SU-DHL-6 (cell line): ENCODE measurements around the gene STPG3.

Experiments
- H2AFZ ChIP-seq: fragments of 200-600 bp; sonication (generic); 2 replicates; pipeline ENCODE4 v1.6.1; 2014; ENCODE audit warnings: low read depth, mild to moderate bottlenecking, moderate library complexity, mixed read lengths, antibody characterized with exemption, low read length; ENCODE audit not compliant: severe bottlenecking
- H3F3A ChIP-seq: fragments of 200-600 bp; shearing (Covaris generic); 2 replicates; pipeline ENCODE4 v1.6.0; 2016; ENCODE audit warnings: antibody characterized with exemption, mild to moderate bottlenecking; ENCODE audit not compliant: insufficient read depth
- H3K27ac ChIP-seq: fragments of 200-600 bp; sonication (generic); 2 replicates; pipeline ENCODE4 v1.5.1; 2016; ENCODE audit warnings: low read depth, mild to moderate bottlenecking, low read length, moderate library complexity, mixed read lengths
- H3K27me3 ChIP-seq: fragments of 200-600 bp; sonication (generic), shearing (Covaris generic); 2 replicates; pipeline ENCODE4 v1.6.0; 2014; ENCODE audit warnings: mild to moderate bottlenecking, low read length
- H3K36me3 ChIP-seq: fragments of 200-600 bp; sonication (generic); 2 replicates; pipeline ENCODE4 v1.6.1; 2014; ENCODE audit warnings: mild to moderate bottlenecking, low read length, mixed read lengths
- H3K4me2 ChIP-seq: fragments of 300-600, 200-600 bp; shearing (Covaris generic), sonication (generic); 2 replicates; pipeline ENCODE4 v1.6.0; 2014; ENCODE audit warnings: low read length, low read depth, mild to moderate bottlenecking; ENCODE audit not compliant: poor library complexity, severe bottlenecking
- H3K4me3 ChIP-seq: fragments of 200-600 bp; sonication (generic); 2 replicates; pipeline ENCODE4 v1.5.1; 2014; ENCODE audit warnings: antibody characterized with exemption, low read length, mild to moderate bottlenecking, mixed read lengths; ENCODE audit not compliant: insufficient read depth, poor library complexity, severe bottlenecking
- H3K79me2 ChIP-seq: fragments of 200-600 bp; sonication (generic); 2 replicates; pipeline ENCODE4 v1.6.1; 2014; ENCODE audit warnings: mild to moderate bottlenecking, low read length, moderate library complexity; ENCODE audit not compliant: insufficient read depth
- H3K9ac ChIP-seq: fragments of 200-600 bp; sonication (generic); 2 replicates; pipeline ENCODE4 v1.7.0; 2014; ENCODE audit warnings: mild to moderate bottlenecking, low read length
- H3K9me2 ChIP-seq: fragments of 200-600 bp; sonication (generic); replicated peaks from 2 replicates; pipeline ENCODE4 v1.6.1; 2014; ENCODE audit warnings: low read length; ENCODE audit not compliant: insufficient read depth
- H3K9me3 ChIP-seq: fragments of 200-600 bp; sonication (generic); 2 replicates; pipeline ENCODE4 v1.6.1; 2014; ENCODE audit warnings: low read length, mixed read lengths; ENCODE audit not compliant: insufficient read depth
- H4K20me1 ChIP-seq: fragments of 200-600 bp; sonication (generic); 2 replicates; pipeline ENCODE4 v1.6.1; 2014; ENCODE audit warnings: low read depth, mild to moderate bottlenecking, antibody characterized with exemption, low read length, moderate library complexity, mixed read lengths
- EZH2phosphoT487 ChIP-seq: fragments of 200-600 bp; sonication (generic), shearing (Covaris generic); conservative IDR thresholded peaks from 2 replicates; pipeline ENCODE4 v1.6.1; 2018; ENCODE audit warnings: mild to moderate bottlenecking, antibody characterized with exemption, low read length, moderate library complexity, mixed read lengths
- TF ChIP-seq, protein P1 (sequence below): fragments of 200-600 bp; sonication (generic); IDR thresholded peaks from one replicate; pipeline ENCODE4 v1.5.1; 2017; ENCODE audit warnings: antibody characterized with exemption, mild to moderate bottlenecking, low read length, moderate library complexity; ENCODE audit not compliant: insufficient read depth, poor library complexity, severe bottlenecking

Gene STPG3

DNA sequence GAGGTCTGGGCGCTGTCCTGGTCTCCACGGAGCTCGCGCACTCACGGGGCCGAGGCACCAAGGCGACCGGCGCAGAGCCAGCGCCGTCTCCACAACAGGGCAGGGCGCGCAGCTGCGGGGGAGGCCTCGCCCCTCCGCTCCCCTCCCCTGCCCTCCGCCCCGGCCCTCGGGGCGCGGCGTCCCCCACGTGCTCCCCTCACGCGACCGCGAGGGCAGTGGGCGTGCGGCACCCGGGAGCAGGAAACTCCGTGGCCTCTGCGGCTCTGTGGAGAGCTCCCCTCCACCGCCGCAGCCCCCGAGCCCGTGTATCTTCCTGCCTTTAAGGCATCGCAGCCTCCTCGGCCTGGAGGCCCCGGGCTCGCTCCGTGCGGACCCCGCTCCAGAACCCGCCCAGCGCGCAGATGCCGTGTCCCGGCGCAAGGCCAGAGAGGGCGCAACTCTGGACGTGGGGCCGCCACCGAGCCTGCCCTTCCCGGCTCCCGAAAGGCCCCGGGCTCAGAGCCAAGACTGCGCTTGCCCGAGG, 10.7 kb upstream of the STPG3 start:
- Histone ChIP-seq H3K27me3 (no peaks in the 10 kb centered on the region), H3K9me3 (no peaks in the 10 kb centered on the region), H3K79me2 (peaks cover 15% of the 10 kb centered on the region)

DNA sequence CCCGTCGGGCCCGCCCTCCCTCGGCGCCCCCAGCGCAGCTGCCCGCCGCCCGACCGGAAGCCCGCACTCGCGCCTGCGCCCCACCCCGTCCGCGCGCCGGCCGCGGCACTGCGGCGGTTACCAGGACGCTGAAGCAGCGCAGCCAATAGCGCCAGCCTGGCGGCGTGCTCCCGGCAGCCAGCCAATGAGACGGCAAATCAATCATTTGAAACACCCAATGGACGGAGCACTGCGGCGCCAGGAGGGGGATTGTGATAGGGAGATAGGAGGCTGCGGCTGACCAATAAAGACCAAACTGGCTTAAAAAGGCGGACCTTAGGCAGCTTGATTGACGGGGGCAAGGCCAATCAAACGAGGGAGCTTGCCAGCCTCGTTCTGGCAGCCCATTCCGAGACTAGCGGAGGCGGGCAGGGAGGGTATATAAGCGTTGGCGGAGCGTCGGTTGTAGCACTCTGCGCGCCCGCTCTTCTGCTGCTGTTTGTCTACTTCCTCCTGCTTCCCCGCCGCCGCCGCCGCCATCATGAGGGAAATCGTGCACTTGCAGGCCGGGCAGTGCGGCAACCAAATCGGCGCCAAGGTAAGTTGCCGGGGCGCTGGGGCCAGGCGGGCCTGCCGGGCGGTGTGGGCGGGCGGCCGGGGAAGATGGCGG, 10.1 kb upstream of the STPG3 start, which contains the start of gene TUBB4B:
Gene TUBB4B, plus strand, starts transcription at position 447 of the 649 bp plus-strand sequence. Its CDS starts 74 bp downstream, at position 521.
- Histone ChIP-seq H3K9me2 (no peaks in the 10 kb centered on the region), H3F3A (peaks cover 7% of the 10 kb centered on the region; the same call in 1 of the 2 replicates), H3K4me3 (peak within 1 kb of the TSS; percentile 93), H3K9ac (peak within 1 kb of the TSS; percentile 97), H3K36me3 (peaks cover 8% of the 10 kb centered on the region; the same call in 1 of the 2 replicates), H2AFZ (peak within 1 kb of the TSS; percentile 86), H3K27ac (peak within 1 kb of the TSS; percentile 91), H3K4me2 (peak within 1 kb of the TSS; percentile 83), H4K20me1 (peaks cover 9% of the 10 kb centered on the region; the same call in 1 of the 2 replicates), H3K27me3 (no peaks in the 10 kb centered on the region), H3K9me3 (no peaks in the 10 kb centered on the region), H3K79me2 (peaks cover 15% of the 10 kb centered on the region)
- TF ChIP-seq, protein P1, sequence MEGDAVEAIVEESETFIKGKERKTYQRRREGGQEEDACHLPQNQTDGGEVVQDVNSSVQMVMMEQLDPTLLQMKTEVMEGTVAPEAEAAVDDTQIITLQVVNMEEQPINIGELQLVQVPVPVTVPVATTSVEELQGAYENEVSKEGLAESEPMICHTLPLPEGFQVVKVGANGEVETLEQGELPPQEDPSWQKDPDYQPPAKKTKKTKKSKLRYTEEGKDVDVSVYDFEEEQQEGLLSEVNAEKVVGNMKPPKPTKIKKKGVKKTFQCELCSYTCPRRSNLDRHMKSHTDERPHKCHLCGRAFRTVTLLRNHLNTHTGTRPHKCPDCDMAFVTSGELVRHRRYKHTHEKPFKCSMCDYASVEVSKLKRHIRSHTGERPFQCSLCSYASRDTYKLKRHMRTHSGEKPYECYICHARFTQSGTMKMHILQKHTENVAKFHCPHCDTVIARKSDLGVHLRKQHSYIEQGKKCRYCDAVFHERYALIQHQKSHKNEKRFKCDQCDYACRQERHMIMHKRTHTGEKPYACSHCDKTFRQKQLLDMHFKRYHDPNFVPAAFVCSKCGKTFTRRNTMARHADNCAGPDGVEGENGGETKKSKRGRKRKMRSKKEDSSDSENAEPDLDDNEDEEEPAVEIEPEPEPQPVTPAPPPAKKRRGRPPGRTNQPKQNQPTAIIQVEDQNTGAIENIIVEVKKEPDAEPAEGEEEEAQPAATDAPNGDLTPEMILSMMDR: no peak
- TF ChIP-seq EZH2phosphoT487: no peak

More for the DNA sequence above, 10.7 kb upstream of the STPG3 start:
- Histone ChIP-seq H3K36me3 (peaks cover 8% of the 10 kb centered on the region; the same call in 1 of the 2 replicates), H4K20me1 (peaks cover 9% of the 10 kb centered on the region; the same call in 1 of the 2 replicates), H3K9ac (peak overlapping the region; percentile 95), H3K4me2 (peak overlapping the region; percentile 83), H3K27ac (peak overlapping the region; percentile 91), H3F3A (peaks cover 7% of the 10 kb centered on the region; the same call in 1 of the 2 replicates), H3K9me2 (no peaks in the 10 kb centered on the region), H3K4me3 (peak overlapping the region; percentile 85), H2AFZ (peak overlapping the region; percentile 86)
- no peak for TF ChIP-seq EZH2phosphoT487
- TF ChIP-seq, protein P1: no peak

DNA sequence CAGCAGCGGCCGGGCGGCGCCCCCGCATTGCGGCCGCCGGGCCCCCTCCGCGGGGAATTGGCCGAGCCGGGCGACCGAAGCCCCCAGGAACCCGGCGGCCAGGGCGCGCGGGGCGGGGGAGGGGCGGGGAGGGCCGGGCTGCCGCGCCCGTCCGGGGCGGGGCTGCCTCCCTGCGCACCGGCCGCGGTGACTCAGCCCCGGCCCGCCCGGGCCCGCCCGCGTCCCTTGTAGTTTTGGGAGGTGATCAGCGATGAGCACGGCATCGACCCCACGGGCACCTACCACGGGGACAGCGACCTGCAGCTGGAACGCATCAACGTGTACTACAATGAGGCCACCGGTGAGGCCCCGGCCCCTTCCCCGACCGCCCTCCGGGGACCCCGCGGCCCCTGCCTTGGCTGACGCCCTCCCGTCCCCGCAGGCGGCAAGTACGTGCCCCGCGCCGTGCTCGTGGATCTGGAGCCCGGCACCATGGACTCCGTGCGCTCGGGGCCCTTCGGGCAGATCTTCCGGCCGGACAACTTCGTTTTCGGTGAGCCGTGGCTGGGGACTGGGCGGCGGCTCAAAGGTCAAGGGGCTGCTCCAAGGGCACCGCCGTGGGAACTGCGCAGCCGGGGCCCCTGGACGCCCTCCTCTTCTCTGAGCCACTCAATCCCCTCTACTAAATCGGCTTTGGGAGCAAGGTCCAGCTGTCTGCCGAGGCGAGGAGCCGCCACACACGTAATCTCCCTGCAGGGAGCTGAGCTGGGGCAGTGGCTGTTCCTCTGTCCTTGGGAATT, 9.4 kb upstream of the STPG3 start:
- Histone ChIP-seq H4K20me1 (peaks cover 9% of the 10 kb centered on the region; the same call in 1 of the 2 replicates), H3K4me3 (peak overlapping the region; percentile 93), H3K79me2 (peaks cover 15% of the 10 kb centered on the region)

More for the DNA sequence above, 9.4 kb upstream of the STPG3 start:
- TF ChIP-seq, protein P1: no peak
- no peak for TF ChIP-seq EZH2phosphoT487
- no peaks in the 10 kb centered on the region for H3K9me2 ChIP-seq
- no peaks in the 10 kb centered on the region for H3K9me3 ChIP-seq
- H3K27ac ChIP-seq: peak overlapping the region; percentile 68
- H3K27me3 ChIP-seq: no peaks in the 10 kb centered on the region
- H2AFZ ChIP-seq: no peak overlapping the region
- H3F3A ChIP-seq: peaks cover 7% of the 10 kb centered on the region; the same call in 1 of the 2 replicates
- H3K4me2 ChIP-seq: peak overlapping the region; percentile 64
- peak overlapping the region; percentile 97 for H3K9ac ChIP-seq
- H3K36me3 ChIP-seq: peaks cover 8% of the 10 kb centered on the region; the same call in 1 of the 2 replicates
